ENCODE results near the gene DPPA3.
"Not testable (repeated sequence)": the region's sequence is repeated elsewhere in the genome, so short reads cannot be mapped to it uniquely, and the experiment has no call there.

DNA sequence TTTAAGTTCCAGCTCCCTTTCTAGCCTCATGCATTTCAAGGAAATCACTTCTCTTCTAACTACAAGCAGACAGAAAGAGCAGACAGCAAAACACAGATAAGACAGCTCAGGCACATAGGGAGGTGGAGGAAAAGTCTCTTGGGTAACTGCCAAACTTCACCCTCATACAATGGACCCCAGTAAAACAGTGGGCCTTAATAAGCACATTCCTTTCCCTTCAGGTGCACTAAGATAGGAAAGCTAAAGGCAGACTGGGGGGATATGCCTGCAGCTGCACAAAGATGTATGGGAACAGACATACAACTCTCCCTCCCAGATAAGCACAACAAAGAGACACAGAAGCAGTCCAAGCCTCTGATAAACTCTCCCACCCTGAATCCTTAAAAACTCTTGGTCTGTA is 19.8 kb downstream of the DPPA3 start:
- TF ChIP-seq, protein P1, sequence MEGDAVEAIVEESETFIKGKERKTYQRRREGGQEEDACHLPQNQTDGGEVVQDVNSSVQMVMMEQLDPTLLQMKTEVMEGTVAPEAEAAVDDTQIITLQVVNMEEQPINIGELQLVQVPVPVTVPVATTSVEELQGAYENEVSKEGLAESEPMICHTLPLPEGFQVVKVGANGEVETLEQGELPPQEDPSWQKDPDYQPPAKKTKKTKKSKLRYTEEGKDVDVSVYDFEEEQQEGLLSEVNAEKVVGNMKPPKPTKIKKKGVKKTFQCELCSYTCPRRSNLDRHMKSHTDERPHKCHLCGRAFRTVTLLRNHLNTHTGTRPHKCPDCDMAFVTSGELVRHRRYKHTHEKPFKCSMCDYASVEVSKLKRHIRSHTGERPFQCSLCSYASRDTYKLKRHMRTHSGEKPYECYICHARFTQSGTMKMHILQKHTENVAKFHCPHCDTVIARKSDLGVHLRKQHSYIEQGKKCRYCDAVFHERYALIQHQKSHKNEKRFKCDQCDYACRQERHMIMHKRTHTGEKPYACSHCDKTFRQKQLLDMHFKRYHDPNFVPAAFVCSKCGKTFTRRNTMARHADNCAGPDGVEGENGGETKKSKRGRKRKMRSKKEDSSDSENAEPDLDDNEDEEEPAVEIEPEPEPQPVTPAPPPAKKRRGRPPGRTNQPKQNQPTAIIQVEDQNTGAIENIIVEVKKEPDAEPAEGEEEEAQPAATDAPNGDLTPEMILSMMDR (IDR thresholded peaks at IDR 0.05) = not testable (repeated sequence)
- TF ChIP-seq POLR2A (IDR thresholded peaks at IDR 0.05) = not testable (repeated sequence)
